Endothelial cell (in vitro differentiated cells): ENCODE measurements around the gene PLEKHO1. TPM values are rescaled to one million over a fixed set of nuclear protein-coding genes. Genes with fewer than 3 reads are reported as not detected.

Experiments
- DNase-seq: peaks from one replicate; pipeline ENCODE4 v3.0.0; 2021; ENCODE audit warnings: low spot score
- H3K27ac Mint-ChIP-seq: one replicate; pipeline ENCODE4 v1.8.0; 2021; ENCODE audit warnings: mixed read lengths, inconsistent platforms; ENCODE audit not compliant: unreplicated experiment
- H3K27me3 Mint-ChIP-seq: one replicate; pipeline ENCODE4 v1.8.0; 2021; ENCODE audit warnings: mild to moderate bottlenecking, moderate library complexity, mixed read lengths, inconsistent platforms; ENCODE audit not compliant: unreplicated experiment
- H3K36me3 Mint-ChIP-seq: one replicate; pipeline ENCODE4 v1.8.0; 2021; ENCODE audit warnings: mild to moderate bottlenecking, low read depth, mixed read lengths, inconsistent platforms; ENCODE audit not compliant: unreplicated experiment
- H3K4me1 Mint-ChIP-seq: one replicate; pipeline ENCODE4 v1.8.0; 2021; ENCODE audit warnings: mild to moderate bottlenecking, mixed read lengths, inconsistent platforms; ENCODE audit not compliant: unreplicated experiment
- H3K4me3 Mint-ChIP-seq: one replicate; pipeline ENCODE4 v1.8.0; 2021; ENCODE audit warnings: mild to moderate bottlenecking, mixed read lengths, inconsistent platforms; ENCODE audit not compliant: unreplicated experiment
- H3K9me3 Mint-ChIP-seq: one replicate; pipeline ENCODE4 v1.8.0; 2021; ENCODE audit warnings: mixed read lengths, inconsistent platforms; ENCODE audit not compliant: unreplicated experiment
- total RNA-seq: library from RNA; stranded (reverse); fragmentation: NEBNext Ultra II Directional; extraction: Animal tissue kit (Norgen Biotek cat#: 25700); gene quantifications from one replicate; pipeline ENCODE4 v1.2.1, GENCODE V29; 2021; ENCODE audit not compliant: unreplicated experiment
- TF ChIP-seq, protein P1 (sequence below): fragments of 200-600 bp; sonication (generic); IDR thresholded peaks from one replicate; pipeline ENCODE4 v1.5.0; 2021; ENCODE audit warnings: antibody characterized with exemption; ENCODE audit not compliant: unreplicated experiment

PLEKHO1 gene
- total RNA-seq, 1 donor from 2014 or later = 71.6 TPM

DNA sequence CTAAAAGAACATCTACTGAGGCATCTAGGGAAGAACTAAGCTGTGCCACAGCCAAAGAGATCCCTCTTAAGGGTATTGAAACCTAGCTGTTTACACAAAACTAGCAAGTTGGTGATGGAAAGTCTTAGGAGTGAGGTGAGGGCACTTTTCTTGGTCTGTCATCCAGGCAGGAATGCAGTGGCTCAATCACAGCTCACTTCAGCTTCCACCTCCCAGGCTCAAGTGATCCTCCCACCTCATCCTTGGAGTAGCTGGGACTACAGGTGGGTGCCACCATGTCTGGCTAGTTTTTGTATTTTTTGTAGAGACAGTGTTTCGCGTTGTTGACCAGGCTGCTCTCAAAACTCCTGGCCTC is 2.4 kb downstream of the PLEKHO1 start:
- Mint-ChIP-seq H3K4me3 (peak overlapping the region; percentile 98), H3K27ac (no peak overlapping the region), H3K27me3 (peaks cover 12% of the 10 kb centered on the region), H3K36me3 (peaks cover 48% of the 10 kb centered on the region), H3K9me3 (no peaks in the 10 kb centered on the region), H3K4me1 (peaks cover 42% of the 10 kb centered on the region)
- DNase-seq = no peak
- TF ChIP-seq, protein P1, sequence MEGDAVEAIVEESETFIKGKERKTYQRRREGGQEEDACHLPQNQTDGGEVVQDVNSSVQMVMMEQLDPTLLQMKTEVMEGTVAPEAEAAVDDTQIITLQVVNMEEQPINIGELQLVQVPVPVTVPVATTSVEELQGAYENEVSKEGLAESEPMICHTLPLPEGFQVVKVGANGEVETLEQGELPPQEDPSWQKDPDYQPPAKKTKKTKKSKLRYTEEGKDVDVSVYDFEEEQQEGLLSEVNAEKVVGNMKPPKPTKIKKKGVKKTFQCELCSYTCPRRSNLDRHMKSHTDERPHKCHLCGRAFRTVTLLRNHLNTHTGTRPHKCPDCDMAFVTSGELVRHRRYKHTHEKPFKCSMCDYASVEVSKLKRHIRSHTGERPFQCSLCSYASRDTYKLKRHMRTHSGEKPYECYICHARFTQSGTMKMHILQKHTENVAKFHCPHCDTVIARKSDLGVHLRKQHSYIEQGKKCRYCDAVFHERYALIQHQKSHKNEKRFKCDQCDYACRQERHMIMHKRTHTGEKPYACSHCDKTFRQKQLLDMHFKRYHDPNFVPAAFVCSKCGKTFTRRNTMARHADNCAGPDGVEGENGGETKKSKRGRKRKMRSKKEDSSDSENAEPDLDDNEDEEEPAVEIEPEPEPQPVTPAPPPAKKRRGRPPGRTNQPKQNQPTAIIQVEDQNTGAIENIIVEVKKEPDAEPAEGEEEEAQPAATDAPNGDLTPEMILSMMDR = no peak

DNA sequence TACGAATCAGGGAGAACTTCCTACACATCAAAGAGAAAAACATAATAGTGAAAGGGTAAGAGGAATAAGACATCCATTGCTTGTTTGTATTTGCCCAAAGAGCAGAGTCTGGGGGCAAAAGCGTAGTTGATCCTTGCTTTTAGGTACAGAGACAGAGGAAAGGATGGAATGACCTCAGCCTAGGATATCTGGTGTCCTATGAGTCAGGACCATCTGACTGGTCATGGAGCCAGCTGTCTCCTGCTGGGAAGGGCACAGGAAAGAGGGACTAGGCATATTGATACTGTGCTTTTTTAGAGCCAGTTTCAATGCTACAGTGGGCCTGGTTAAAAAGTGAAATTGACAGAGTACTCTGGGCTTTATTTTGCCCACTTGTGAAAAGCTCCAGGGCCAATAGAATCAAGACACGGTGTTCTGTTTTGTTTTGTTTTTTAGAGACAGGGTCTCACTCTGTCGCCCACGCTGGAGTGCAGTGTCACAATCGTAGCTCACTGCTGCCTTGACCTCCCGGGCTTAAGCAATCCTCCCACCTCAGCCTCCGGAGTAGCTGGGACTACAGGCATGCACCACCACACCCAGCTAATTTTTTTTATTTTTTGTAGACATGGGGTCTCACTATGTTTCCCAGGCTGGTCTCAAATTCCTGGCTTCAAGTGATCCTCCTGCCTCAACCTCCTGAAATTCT is 3.2 kb downstream of the PLEKHO1 start:
- no peaks in the 10 kb centered on the region for H3K9me3 Mint-ChIP-seq
- TF ChIP-seq, protein P1 = no peak
- H3K27ac Mint-ChIP-seq = peak overlapping the region; percentile 27
- peaks cover 55% of the 10 kb centered on the region for H3K36me3 Mint-ChIP-seq
- H3K4me3 Mint-ChIP-seq = peak overlapping the region; percentile 59
- peaks cover 44% of the 10 kb centered on the region for H3K4me1 Mint-ChIP-seq
- no peak for DNase-seq
- peaks cover 12% of the 10 kb centered on the region for H3K27me3 Mint-ChIP-seq

DNA sequence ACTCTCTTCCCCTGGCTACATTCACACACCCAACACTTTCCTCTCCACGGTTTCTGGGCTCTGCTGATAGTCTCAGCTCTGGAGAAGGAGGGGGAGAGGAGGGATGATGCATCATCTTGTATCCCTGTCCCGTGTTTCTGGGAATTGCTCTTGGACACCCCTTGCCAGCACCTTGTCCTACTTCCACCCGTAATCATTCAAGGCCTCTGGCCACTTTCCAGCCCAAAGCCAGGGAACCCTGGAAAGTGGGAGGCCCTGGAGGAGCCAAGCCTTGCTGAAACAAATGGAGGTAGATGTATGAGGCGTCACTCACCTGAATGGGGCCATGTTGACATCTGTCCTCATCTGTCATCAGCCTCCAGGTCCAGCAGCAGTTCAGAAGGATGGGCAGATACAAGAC is 4.4 kb downstream of the PLEKHO1 start:
- no peak for DNase-seq
- peaks cover 12% of the 10 kb centered on the region for H3K27me3 Mint-ChIP-seq
- TF ChIP-seq, protein P1 = no peak
- no peaks in the 10 kb centered on the region for H3K9me3 Mint-ChIP-seq
- H3K27ac Mint-ChIP-seq = no peak overlapping the region
- H3K36me3 Mint-ChIP-seq = peaks cover 60% of the 10 kb centered on the region
- H3K4me1 Mint-ChIP-seq = peaks cover 46% of the 10 kb centered on the region
- peak overlapping the region; percentile 68 for H3K4me3 Mint-ChIP-seq

DNA sequence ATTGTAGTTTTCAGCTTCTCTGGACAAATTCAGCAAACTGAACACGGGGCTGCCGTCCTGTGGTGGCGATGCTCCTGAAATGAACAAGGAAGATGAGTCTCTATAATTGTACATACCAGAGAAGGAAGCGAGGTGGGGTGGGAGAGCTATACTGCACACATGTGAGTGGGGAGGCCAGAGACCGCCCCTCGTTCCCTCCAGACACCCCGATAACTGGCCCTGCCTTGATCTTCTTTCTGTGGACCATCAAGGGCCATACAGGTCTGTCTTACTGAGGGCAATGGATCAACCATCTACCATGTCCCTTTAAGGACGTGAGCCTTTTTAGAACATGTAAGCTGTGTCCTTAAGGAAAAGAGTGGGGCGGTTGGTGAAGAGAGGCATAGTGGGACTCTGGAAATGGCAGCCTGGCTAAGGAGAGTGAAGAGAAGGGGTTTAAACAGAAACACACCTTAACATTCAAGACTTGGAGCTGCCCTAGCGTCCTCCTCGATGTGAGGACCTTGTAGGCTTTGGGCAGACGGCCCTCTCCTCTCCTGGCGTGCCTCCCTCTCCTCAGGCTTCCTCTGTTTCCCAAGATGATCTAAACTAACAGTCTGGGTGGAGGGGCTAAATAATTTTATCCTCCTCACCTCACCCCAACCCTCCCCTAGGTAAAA is 5.8 kb downstream of the PLEKHO1 start:
- Mint-ChIP-seq H3K36me3 (peaks cover 68% of the 10 kb centered on the region), H3K4me1 (peaks cover 57% of the 10 kb centered on the region), H3K27ac (no peak overlapping the region), H3K9me3 (no peaks in the 10 kb centered on the region), H3K27me3 (peaks cover 18% of the 10 kb centered on the region), H3K4me3 (peak overlapping the region; percentile 80)
- DNase-seq = no peak
- TF ChIP-seq, protein P1 = no peak
